ENCODE results near the gene C7orf57. TPM values are rescaled to one million over a fixed set of nuclear protein-coding genes. Genes with fewer than 3 reads are reported as not detected.
A peak's percentile ranks its signal among the peaks of the same experiment; 100 is the strongest.

Gene C7orf57
- total RNA-seq, 1 experiment from 2014 or later = 0.06 TPM

GRCh38 chr7:48109848-48110663 lies 74.7 kb downstream of the C7orf57 start:
- DNase-seq (ENCODE audit: low spot score) = peak; percentile 78

DNA sequence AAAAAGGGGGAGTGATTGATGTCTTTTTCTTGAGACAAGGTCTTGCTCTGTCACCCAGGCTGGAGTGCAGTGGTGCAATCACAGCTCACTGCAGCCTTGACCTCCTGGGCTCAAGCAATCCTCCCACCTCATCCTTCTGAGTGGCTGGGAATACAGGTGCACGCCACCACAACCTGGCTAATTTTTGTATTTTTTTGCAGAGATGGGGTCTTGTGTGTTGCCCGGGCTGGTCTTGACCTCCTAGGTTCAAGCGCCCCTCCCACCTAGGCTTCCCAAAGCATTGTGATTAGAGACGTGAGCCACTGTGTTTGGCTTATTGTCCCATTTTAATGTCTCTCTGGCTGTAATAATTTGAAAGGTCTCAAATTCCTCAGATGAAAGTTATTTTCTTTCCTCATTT lies 75.5 kb downstream of the C7orf57 start:
- no peak for DNase-seq (ENCODE audit: low spot score)

Other genes with a start within 250 kb of the C7orf57 start
- gene PKD1L1, start 87.1 kb upstream of the C7orf57 start, total RNA-seq (2014; rRNA removed; shearing (Covaris generic)) = 0.02 and 0.08 TPM in 2 replicates
- gene HUS1, start 55.9 kb upstream of the C7orf57 start, total RNA-seq (2014; rRNA removed; shearing (Covaris generic)) = 43.4 and 43.8 TPM in 2 replicates
- gene SUN3, start 6.4 kb upstream of the C7orf57 start, total RNA-seq (2014; rRNA removed; shearing (Covaris generic)) = 1.1 and 8.6 TPM in 2 replicates
- gene UPP1, start 53.7 kb downstream of the C7orf57 start, total RNA-seq (2014; rRNA removed; shearing (Covaris generic)) = 42.9 and 64.7 TPM in 2 replicates
- gene ABCA13, start 135.9 kb downstream of the C7orf57 start, total RNA-seq (2014; rRNA removed; shearing (Covaris generic)) = 0.17 and 0.29 TPM in 2 replicates

All from H4 (cell line).